Measurements from ENCODE around the gene DLX1. TPM values are rescaled to one million over a fixed set of nuclear protein-coding genes. Genes with fewer than 3 reads are reported as not detected.

Gene DLX1
- total and polyA plus RNA-seq, 12 donors: 0.11 to 1.4 (median 0.53) TPM; not detected in 5

- DNase-seq: peak in 1 of 7 donors; percentile 54
- H3K4me1 ChIP-seq (replicated peaks in 1 of 2): peaks cover 30 to 58% of the 10 kb centered on the region in 2 donors
- no peak overlapping the region for H3K4me3 ChIP-seq
- 49 to 56% (median 50%) methylated on average over 7 to 9 of the region's 9 CpGs for WGBS, 4 donors
- no peak for TF ChIP-seq POLR2A (IDR thresholded peaks at IDR 0.05)
- no peak for TF ChIP-seq CTCF (IDR thresholded peaks at IDR 0.05)
- intact Hi-C loops (cut with DNase I): loop anchor here in 1 of 2 donors (5.0 kb wide), 1 partner anchor 100 kb away; the partner anchor contains the start of gene METAP1D
- peaks cover 94% of the 10 kb centered on the region for H3K27me3 ChIP-seq
- H3K9me3 ChIP-seq (replicated peaks in 1 of 3): no peaks in the 10 kb centered on the region
- peak overlapping the region in 1 of 5 donors; percentile 54 for H3K27ac ChIP-seq
- no peaks in the 10 kb centered on the region for H3K36me3 ChIP-seq (replicated peaks in 1 of 2)
Observed at GRCh38 chr2:172097557-172098131, 12.3 kb downstream of the DLX1 start.

GRCh38 chr2:172098287-172098649, 13.0 kb downstream of the DLX1 start:
- peaks cover 94% of the 10 kb centered on the region for H3K27me3 ChIP-seq
- TF ChIP-seq CTCF (IDR thresholded peaks at IDR 0.05) (no peak), POLR2A (IDR thresholded peaks at IDR 0.05) (no peak)
- no peak for DNase-seq
- no peaks in the 10 kb centered on the region for H3K9me3 ChIP-seq (replicated peaks in 1 of 3)
- peaks cover 36 to 64% of the 10 kb centered on the region in 2 donors for H3K4me1 ChIP-seq (replicated peaks in 1 of 2)
- no peak overlapping the region for H3K4me3 ChIP-seq
- WGBS, 4 donors: 0 to 60% (median 47%) methylated on average over 1 of the region's 1 CpG
- no peaks in the 10 kb centered on the region for H3K36me3 ChIP-seq (replicated peaks in 1 of 2)
- H3K27ac ChIP-seq: no peak overlapping the region
- intact Hi-C loops (cut with DNase I): loop anchor here in 1 of 2 donors (5.0 kb wide), 1 partner anchor 101 kb away; the partner anchor contains the start of gene METAP1D

GRCh38 chr2:172098650-172099471, 13.6 kb downstream of the DLX1 start:
- peak in 5 of 7 donors; percentile 41 to 70 (median 56) for DNase-seq
- Histone ChIP-seq H3K36me3 (replicated peaks in 1 of 2) (no peaks in the 10 kb centered on the region), H3K9me3 (replicated peaks in 1 of 3) (no peaks in the 10 kb centered on the region), H3K4me3 (peak overlapping the region in 1 of 4 donors; percentile 53), H3K4me1 (replicated peaks in 1 of 2) (peaks cover 38 to 69% of the 10 kb centered on the region in 2 donors), H3K27me3 (peaks cover 93% of the 10 kb centered on the region), H3K27ac (peak overlapping the region in 1 of 5 donors; percentile 10)
- TF ChIP-seq POLR2A (IDR thresholded peaks at IDR 0.05) (no peak), CTCF (IDR thresholded peaks at IDR 0.05) (no peak)
- 6 to 14% (median 7%) methylated on average over 23 to 61 of the region's 61 CpGs for WGBS, 4 donors
- intact Hi-C loops (cut with DNase I): loop anchor here in 1 of 2 donors (5.0 kb wide), 1 partner anchor 102 kb away; the partner anchor contains the start of gene METAP1D

GRCh38 chr2:172099472-172100079, 14.3 kb downstream of the DLX1 start:
- Histone ChIP-seq H3K27me3 (peaks cover 92% of the 10 kb centered on the region), H3K36me3 (replicated peaks in 1 of 2) (no peaks in the 10 kb centered on the region), H3K4me1 (replicated peaks in 1 of 2) (peaks cover 37 to 67% of the 10 kb centered on the region in 2 donors), H3K4me3 (peak overlapping the region in 1 of 4 donors; percentile 53), H3K9me3 (replicated peaks in 1 of 3) (no peaks in the 10 kb centered on the region), H3K27ac (peak overlapping the region in 1 of 5 donors; percentile 10)
- WGBS, 4 donors: 7 to 17% (median 10%) methylated on average over 7 to 13 of the region's 13 CpGs
- no peak for DNase-seq
- no peak for TF ChIP-seq CTCF (IDR thresholded peaks at IDR 0.05)
- TF ChIP-seq POLR2A (IDR thresholded peaks at IDR 0.05): no peak
- intact Hi-C loops (cut with DNase I): loop anchor here (5.0 to 10.0 kb wide), 6 partner anchors 97 to 525 kb away; partner anchors contain the start of gene METAP1D (in 1 of the 2)
